Measurements from ENCODE around the gene DNM2.

GRCh38 chr19:10830931-10831779 lies 113.3 kb downstream of the DNM2 start:
- TF ChIP-seq POLR2AphosphoS5 (IDR thresholded peaks at IDR 0.05; ENCODE audit: borderline replicate concordance, low read depth, low read length), result no peak
- TF ChIP-seq EZH2 (IDR thresholded peaks at IDR 0.05), result no peak
- no peak for TF ChIP-seq FOXP2 (optimal IDR thresholded peaks at IDR 0.05; ENCODE audit: control extremely low read depth, extremely low read length, insufficient read depth)
